AML-193 (cell line): ENCODE results near the gene WDR83.

ENCODE experiments used
- DNase-seq, 2 experiments: peaks; one replicate each; lab custom pipeline; 2025; lab: John Stamatoyannopoulos, UW

WDR83 gene

GRCh38 chr19:12715929-12716328 is 49.3 kb downstream of the WDR83 start:
- no peak for DNase-seq

- DNase-seq: no peak
Measured at GRCh38 chr19:12720296-12720695, 53.7 kb downstream of the WDR83 start.

GRCh38 chr19:12720851-12721655 is 54.4 kb downstream of the WDR83 start:
- no peak for DNase-seq

GRCh38 chr19:12721656-12722565 is 55.3 kb downstream of the WDR83 start:
- DNase-seq: no peak

- peak; percentile 95 to 96 for DNase-seq
Measured at GRCh38 chr19:12722566-12723380, 56.2 kb downstream of the WDR83 start.

GRCh38 chr19:12723381-12723640 is 56.7 kb downstream of the WDR83 start:
- DNase-seq: no peak

- DNase-seq: peak; percentile 54 to 59
Measured at GRCh38 chr19:12723641-12724426, 57.2 kb downstream of the WDR83 start, which contains the start of gene TNPO2. TNPO2 (minus strand) TSS chr19:12723932; CDS start chr19:12720977, 2,955 bp downstream.
